GM23338 (cell line): ENCODE results near the gene NEO1. TPM values are rescaled to one million over a fixed set of nuclear protein-coding genes. Genes with fewer than 3 reads are reported as not detected.

Experiments used
- ATAC-seq: fragments of 200-7000 bp; cut with Tn5 transposase; 3 replicates; pipeline ENCODE4 v1.9.1; 2020
- DNase-seq: peaks from one replicate; pipeline ENCODE4 v3.0.0-alpha.2; 2015; ENCODE audit warnings: low spot score
- H2AFZ ChIP-seq: fragments of 200-600 bp; sonication (generic); 2 replicates; pipeline ENCODE4 v1.8.0; 2016; ENCODE audit warnings: antibody characterized with exemption, mild to moderate bottlenecking, moderate library complexity
- H3F3A ChIP-seq: fragments of 200-600 bp; sonication (generic); replicated peaks from 2 replicates; pipeline ENCODE4 v1.8.0; 2017; ENCODE audit warnings: antibody characterized with exemption, mixed run types, low read depth
- H3K27ac ChIP-seq: fragments of 200-600 bp; sonication (generic); 2 replicates; pipeline ENCODE4 v1.6.1; 2016; ENCODE audit warnings: low read depth
- H3K27me3 ChIP-seq: fragments of 200-600 bp; sonication (generic); 2 replicates; pipeline ENCODE4 v1.8.0; 2016; ENCODE audit warnings: mild to moderate bottlenecking, mixed run types, moderate library complexity; ENCODE audit not compliant: insufficient read depth
- H3K36me3 ChIP-seq: fragments of 200-600 bp; sonication (generic); 2 replicates; pipeline ENCODE4 v1.8.0; 2016; ENCODE audit warnings: mild to moderate bottlenecking; ENCODE audit not compliant: insufficient read depth
- H3K4me1 ChIP-seq: fragments of 200-600 bp; sonication (generic); 2 replicates; pipeline ENCODE4 v1.8.0; 2016; ENCODE audit warnings: mild to moderate bottlenecking, moderate library complexity; ENCODE audit not compliant: insufficient read depth
- H3K4me2 ChIP-seq: fragments of 200-600 bp; sonication (generic); 2 replicates; pipeline ENCODE4 v1.7.1; 2017; ENCODE audit warnings: mixed run types
- H3K4me3 ChIP-seq: fragments of 200-600 bp; sonication (generic); 2 replicates; pipeline ENCODE4 v1.6.1; 2016; ENCODE audit warnings: mixed run types
- H3K79me2 ChIP-seq: fragments of 200-600 bp; sonication (generic); replicated peaks from 2 replicates; pipeline ENCODE4 v1.8.0; 2017; ENCODE audit warnings: mild to moderate bottlenecking; ENCODE audit not compliant: insufficient read depth
- H3K9me2 ChIP-seq: fragments of 200-600 bp; sonication (generic); 2 replicates; pipeline ENCODE4 v1.8.0; 2017; ENCODE audit not compliant: insufficient read depth
- H4K20me1 ChIP-seq: fragments of 200-600 bp; sonication (generic); replicated peaks from 2 replicates; pipeline ENCODE4 v1.8.0; 2017; ENCODE audit warnings: mild to moderate bottlenecking; ENCODE audit not compliant: insufficient read depth
- H3K27ac Mint-ChIP-seq: 2 replicates; pipeline ENCODE4 v1.8.0; 2020; ENCODE audit warnings: inconsistent platforms, mild to moderate bottlenecking, moderate library complexity, mixed read lengths
- H3K27me3 Mint-ChIP-seq: 3 replicates; pipeline ENCODE4 v1.8.0; 2022; ENCODE audit warnings: low read depth, mild to moderate bottlenecking, moderate library complexity, mixed read lengths, inconsistent platforms; ENCODE audit not compliant: insufficient read depth, poor library complexity
- H3K36me3 Mint-ChIP-seq: 3 replicates; pipeline ENCODE4 v1.8.0; 2021; ENCODE audit warnings: low read depth, mild to moderate bottlenecking, inconsistent platforms, moderate library complexity, mixed read lengths
- H3K4me1 Mint-ChIP-seq: 3 replicates; pipeline ENCODE4 v1.8.0; 2020; ENCODE audit warnings: mild to moderate bottlenecking, inconsistent platforms, mixed read lengths
- H3K4me3 Mint-ChIP-seq: 3 replicates; pipeline ENCODE4 v1.8.0; 2021; ENCODE audit warnings: moderate library complexity, mild to moderate bottlenecking, inconsistent platforms, mixed read lengths
- H3K9me3 Mint-ChIP-seq: 3 replicates; pipeline ENCODE4 v1.8.0; 2020; ENCODE audit warnings: moderate library complexity, mild to moderate bottlenecking, inconsistent platforms, mixed read lengths
- CREB1 ChIP-seq: fragments of 250-450 bp; sonication (Bioruptor Pico); IDR thresholded peaks from 2 replicates; pipeline ENCODE4 v1.5.0; 2020; ENCODE audit warnings: low read depth, mild to moderate bottlenecking, moderate library complexity
- EZH2 ChIP-seq: fragments of 200-600 bp; sonication (generic); IDR thresholded peaks from one replicate; pipeline ENCODE4 v1.8.0; 2017; ENCODE audit warnings: antibody characterized with exemption, mild to moderate bottlenecking, low read depth; ENCODE audit not compliant: unreplicated experiment
- EZH2phosphoT487 ChIP-seq: fragments of 200-600 bp; sonication (generic); IDR thresholded peaks from one replicate; pipeline ENCODE4 v1.8.1; 2018; ENCODE audit warnings: antibody characterized with exemption; ENCODE audit not compliant: unreplicated experiment
- NANOG ChIP-seq: IDR thresholded peaks from 2 replicates; pipeline ENCODE4 v1.6.1; 2016; ENCODE audit warnings: antibody characterized with exemption, borderline replicate concordance
- POLR2AphosphoS5 ChIP-seq: IDR thresholded peaks from 2 replicates; pipeline ENCODE4 v1.6.1; 2016; ENCODE audit warnings: antibody characterized with exemption, low read depth
- STAT1 ChIP-seq: IDR thresholded peaks from one replicate; pipeline ENCODE4 v1.6.1; 2016; ENCODE audit warnings: antibody characterized with exemption; ENCODE audit not compliant: unreplicated experiment
- ZNF331 ChIP-seq: fragments of 250-450 bp; sonication (Bioruptor Pico); IDR thresholded peaks from 2 replicates; pipeline ENCODE4 v1.5.0; 2020; ENCODE audit warnings: low read depth, mild to moderate bottlenecking, moderate library complexity
- polyA plus RNA-seq: library from polyadenylated mRNA; unstranded; fragments of >200 nt; fragmentation: Nextera tagmentation; extraction: Ambion mirVana; gene quantifications from 2 replicates; pipeline ENCODE4 v1.2.1, GENCODE V29; 2016
- total RNA-seq: library from RNA; depleted of rRNA; stranded (reverse); fragments of >200 nt; shearing (Covaris generic); gene quantifications from 2 replicates; pipeline ENCODE4 v1.2.3, GENCODE V29; 2014
- TF ChIP-seq, protein P1 (sequence below): IDR thresholded peaks from one replicate; pipeline ENCODE4 v1.6.1; 2018; ENCODE audit warnings: antibody characterized with exemption; ENCODE audit not compliant: unreplicated experiment
- TF ChIP-seq, protein P2 (sequence below), 2 experiments: fragments of 200-600 bp in 1 of 2; sonication (generic) in 1 of 2; conservative IDR thresholded peaks; 2 replicates each; pipeline versions ENCODE4 v1.5.1 to v1.6.1; 2016 to 2017; ENCODE audit warnings: antibody characterized with exemption in 2 of 2, low read depth in 2 of 2, mild to moderate bottlenecking in 2 of 2, moderate library complexity in 1 of 2
- TF ChIP-seq, protein P3 (sequence below): IDR thresholded peaks from 2 replicates; pipeline ENCODE4 v1.6.1; 2016; ENCODE audit warnings: antibody characterized with exemption

The NEO1 gene
- total and polyA plus RNA-seq, 2 experiments from 2014 or later: 8.4 to 45.8 TPM

DNA sequence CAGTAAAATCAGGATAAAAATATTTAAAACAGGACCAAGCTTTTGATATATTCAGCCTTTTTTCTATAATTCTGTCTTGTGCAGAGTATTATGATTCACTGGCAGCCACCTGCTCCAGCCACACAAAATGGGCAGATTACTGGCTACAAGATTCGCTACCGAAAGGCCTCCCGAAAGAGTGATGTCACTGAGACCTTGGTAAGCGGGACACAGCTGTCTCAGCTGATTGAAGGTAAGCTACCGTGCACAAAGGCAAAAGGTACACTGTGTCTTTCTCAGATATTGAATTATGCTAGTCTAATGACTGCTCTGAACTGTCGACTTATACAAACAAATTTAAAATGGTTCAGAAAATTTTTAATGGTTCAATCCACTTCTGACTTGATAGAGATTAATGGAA lies 202.3 kb downstream of the NEO1 start (continued):
- TF ChIP-seq, protein P1, sequence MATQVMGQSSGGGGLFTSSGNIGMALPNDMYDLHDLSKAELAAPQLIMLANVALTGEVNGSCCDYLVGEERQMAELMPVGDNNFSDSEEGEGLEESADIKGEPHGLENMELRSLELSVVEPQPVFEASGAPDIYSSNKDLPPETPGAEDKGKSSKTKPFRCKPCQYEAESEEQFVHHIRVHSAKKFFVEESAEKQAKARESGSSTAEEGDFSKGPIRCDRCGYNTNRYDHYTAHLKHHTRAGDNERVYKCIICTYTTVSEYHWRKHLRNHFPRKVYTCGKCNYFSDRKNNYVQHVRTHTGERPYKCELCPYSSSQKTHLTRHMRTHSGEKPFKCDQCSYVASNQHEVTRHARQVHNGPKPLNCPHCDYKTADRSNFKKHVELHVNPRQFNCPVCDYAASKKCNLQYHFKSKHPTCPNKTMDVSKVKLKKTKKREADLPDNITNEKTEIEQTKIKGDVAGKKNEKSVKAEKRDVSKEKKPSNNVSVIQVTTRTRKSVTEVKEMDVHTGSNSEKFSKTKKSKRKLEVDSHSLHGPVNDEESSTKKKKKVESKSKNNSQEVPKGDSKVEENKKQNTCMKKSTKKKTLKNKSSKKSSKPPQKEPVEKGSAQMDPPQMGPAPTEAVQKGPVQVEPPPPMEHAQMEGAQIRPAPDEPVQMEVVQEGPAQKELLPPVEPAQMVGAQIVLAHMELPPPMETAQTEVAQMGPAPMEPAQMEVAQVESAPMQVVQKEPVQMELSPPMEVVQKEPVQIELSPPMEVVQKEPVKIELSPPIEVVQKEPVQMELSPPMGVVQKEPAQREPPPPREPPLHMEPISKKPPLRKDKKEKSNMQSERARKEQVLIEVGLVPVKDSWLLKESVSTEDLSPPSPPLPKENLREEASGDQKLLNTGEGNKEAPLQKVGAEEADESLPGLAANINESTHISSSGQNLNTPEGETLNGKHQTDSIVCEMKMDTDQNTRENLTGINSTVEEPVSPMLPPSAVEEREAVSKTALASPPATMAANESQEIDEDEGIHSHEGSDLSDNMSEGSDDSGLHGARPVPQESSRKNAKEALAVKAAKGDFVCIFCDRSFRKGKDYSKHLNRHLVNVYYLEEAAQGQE: no peak
- TF ChIP-seq POLR2AphosphoS5 (no peak), EZH2phosphoT487 (no peak), STAT1 (no peak)
- TF ChIP-seq, protein P2, sequence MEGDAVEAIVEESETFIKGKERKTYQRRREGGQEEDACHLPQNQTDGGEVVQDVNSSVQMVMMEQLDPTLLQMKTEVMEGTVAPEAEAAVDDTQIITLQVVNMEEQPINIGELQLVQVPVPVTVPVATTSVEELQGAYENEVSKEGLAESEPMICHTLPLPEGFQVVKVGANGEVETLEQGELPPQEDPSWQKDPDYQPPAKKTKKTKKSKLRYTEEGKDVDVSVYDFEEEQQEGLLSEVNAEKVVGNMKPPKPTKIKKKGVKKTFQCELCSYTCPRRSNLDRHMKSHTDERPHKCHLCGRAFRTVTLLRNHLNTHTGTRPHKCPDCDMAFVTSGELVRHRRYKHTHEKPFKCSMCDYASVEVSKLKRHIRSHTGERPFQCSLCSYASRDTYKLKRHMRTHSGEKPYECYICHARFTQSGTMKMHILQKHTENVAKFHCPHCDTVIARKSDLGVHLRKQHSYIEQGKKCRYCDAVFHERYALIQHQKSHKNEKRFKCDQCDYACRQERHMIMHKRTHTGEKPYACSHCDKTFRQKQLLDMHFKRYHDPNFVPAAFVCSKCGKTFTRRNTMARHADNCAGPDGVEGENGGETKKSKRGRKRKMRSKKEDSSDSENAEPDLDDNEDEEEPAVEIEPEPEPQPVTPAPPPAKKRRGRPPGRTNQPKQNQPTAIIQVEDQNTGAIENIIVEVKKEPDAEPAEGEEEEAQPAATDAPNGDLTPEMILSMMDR (conservative IDR thresholded peaks at IDR 0.05; ENCODE audit: low read depth in 2 of 2): no peak

DNA sequence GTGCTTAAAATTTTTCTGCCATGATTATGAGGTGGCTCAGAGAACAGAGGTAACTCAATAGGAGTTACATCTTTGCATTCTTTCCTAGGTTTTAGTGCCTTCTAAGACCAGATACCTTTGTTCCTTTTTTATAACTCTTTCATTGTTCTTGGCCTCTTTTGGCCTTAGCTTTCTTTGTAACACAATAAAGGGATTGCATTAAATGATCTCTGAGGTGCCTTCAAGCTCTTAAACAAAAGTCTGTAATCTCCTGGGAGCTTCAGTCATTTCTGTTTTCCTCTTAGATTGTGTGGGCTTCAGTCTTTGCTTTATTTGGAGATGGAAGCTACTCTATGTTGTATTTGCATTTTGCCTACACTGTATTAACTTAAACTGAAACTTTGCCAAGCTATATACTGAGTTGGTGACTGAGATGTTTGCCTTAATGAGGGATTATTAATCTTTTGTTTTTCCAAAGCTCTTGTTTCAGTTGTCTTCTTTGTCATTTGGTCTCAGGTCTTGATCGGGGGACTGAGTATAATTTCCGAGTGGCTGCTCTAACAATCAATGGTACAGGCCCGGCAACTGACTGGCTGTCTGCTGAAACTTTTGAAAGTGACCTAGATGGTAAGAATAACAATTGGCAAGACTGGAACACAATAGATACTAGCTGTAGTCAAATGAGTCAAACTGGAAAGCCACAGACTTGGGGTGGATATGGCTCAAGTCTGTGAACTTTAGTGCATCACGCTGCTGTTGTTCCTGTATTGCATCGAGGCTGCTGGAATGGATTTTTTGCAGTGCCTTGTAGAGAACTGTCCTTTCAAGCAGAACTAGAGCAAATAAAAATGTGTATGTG lies 206.2 kb downstream of the NEO1 start:
- peaks cover 5% of the 10 kb centered on the region for H3K27me3 Mint-ChIP-seq
- peaks cover 26% of the 10 kb centered on the region for H3K36me3 Mint-ChIP-seq
- H3K27ac Mint-ChIP-seq: no peak overlapping the region
- no peak for TF ChIP-seq ZNF331 (CRISPR knock-in tag)
- TF ChIP-seq STAT1: no peak
- TF ChIP-seq, protein P3, sequence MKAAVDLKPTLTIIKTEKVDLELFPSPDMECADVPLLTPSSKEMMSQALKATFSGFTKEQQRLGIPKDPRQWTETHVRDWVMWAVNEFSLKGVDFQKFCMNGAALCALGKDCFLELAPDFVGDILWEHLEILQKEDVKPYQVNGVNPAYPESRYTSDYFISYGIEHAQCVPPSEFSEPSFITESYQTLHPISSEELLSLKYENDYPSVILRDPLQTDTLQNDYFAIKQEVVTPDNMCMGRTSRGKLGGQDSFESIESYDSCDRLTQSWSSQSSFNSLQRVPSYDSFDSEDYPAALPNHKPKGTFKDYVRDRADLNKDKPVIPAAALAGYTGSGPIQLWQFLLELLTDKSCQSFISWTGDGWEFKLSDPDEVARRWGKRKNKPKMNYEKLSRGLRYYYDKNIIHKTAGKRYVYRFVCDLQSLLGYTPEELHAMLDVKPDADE: no peak
- TF ChIP-seq POLR2AphosphoS5: no peak
- no peak for TF ChIP-seq EZH2
- no peak for TF ChIP-seq NANOG
- TF ChIP-seq EZH2phosphoT487: no peak
- no peak for TF ChIP-seq CREB1 (CRISPR knock-in tag)
- TF ChIP-seq, protein P2 (conservative IDR thresholded peaks at IDR 0.05; ENCODE audit: low read depth in 2 of 2): no peak
- TF ChIP-seq, protein P1: no peak

More for the DNA sequence above, 206.2 kb downstream of the NEO1 start:
- Histone ChIP-seq H4K20me1 (no peaks in the 10 kb centered on the region; the same call in 1 of the 2 replicates), H3K79me2 (no peaks in the 10 kb centered on the region), H3K9me2 (no peaks in the 10 kb centered on the region), H3F3A (no peaks in the 10 kb centered on the region), H3K4me1 (no peaks in the 10 kb centered on the region), H3K27me3 (no peaks in the 10 kb centered on the region), H3K4me2 (no peak overlapping the region), H3K36me3 (peaks cover 17% of the 10 kb centered on the region), H3K27ac (no peak overlapping the region), H3K4me3 (no peak overlapping the region), H2AFZ (no peak overlapping the region)
- Mint-ChIP-seq H3K4me1 (no peaks in the 10 kb centered on the region), H3K9me3 (no peaks in the 10 kb centered on the region), H3K4me3 (no peak overlapping the region)
- DNase-seq: no peak
- no peak for ATAC-seq
